SJCRH30 (cell line): ENCODE measurements around the gene CA7. TPM values are rescaled to one million over a fixed set of nuclear protein-coding genes. Genes with fewer than 3 reads are reported as not detected.
A peak's percentile ranks its signal among the peaks of the same experiment; 100 is the strongest.

Experiments used
- DNase-seq, 2 experiments: peaks; one replicate each; pipeline ENCODE4 v3.0.0-alpha.2; 2015 to 2020
- H3K27ac ChIP-seq: fragments of 250-450 bp; sonication (Bioruptor Pico); 2 replicates; pipeline ENCODE4 v1.5.1; 2020; ENCODE audit warnings: mild to moderate bottlenecking, moderate library complexity
- H3K27me3 ChIP-seq: fragments of 250-450 bp; sonication (Bioruptor Pico); 2 replicates; pipeline ENCODE4 v1.5.1; 2020; ENCODE audit warnings: mild to moderate bottlenecking, moderate library complexity
- H3K36me3 ChIP-seq: fragments of 250-450 bp; sonication (Bioruptor Pico); 2 replicates; pipeline ENCODE4 v1.5.1; 2020; ENCODE audit warnings: mild to moderate bottlenecking, moderate library complexity
- H3K4me1 ChIP-seq: fragments of 250-450 bp; sonication (Bioruptor Pico); 2 replicates; pipeline ENCODE4 v1.5.1; 2020; ENCODE audit warnings: mild to moderate bottlenecking, moderate library complexity
- H3K4me3 ChIP-seq: fragments of 250-450 bp; sonication (Bioruptor Pico); 2 replicates; pipeline ENCODE4 v1.5.1; 2020; ENCODE audit warnings: mild to moderate bottlenecking, moderate library complexity
- H3K9me3 ChIP-seq: fragments of 250-450 bp; sonication (Bioruptor Pico); replicated peaks from 2 replicates; pipeline ENCODE4 v1.5.1; 2020; ENCODE audit warnings: mild to moderate bottlenecking, moderate library complexity
- total RNA-seq: library from RNA; depleted of rRNA; stranded (reverse); fragments of >200 nt; shearing (Covaris generic); gene quantifications from 2 replicates; pipeline ENCODE4 v1.2.3, GENCODE V29; 2014

The CA7 gene
- total RNA-seq, 1 experiment from 2014 or later: not detected

DNA sequence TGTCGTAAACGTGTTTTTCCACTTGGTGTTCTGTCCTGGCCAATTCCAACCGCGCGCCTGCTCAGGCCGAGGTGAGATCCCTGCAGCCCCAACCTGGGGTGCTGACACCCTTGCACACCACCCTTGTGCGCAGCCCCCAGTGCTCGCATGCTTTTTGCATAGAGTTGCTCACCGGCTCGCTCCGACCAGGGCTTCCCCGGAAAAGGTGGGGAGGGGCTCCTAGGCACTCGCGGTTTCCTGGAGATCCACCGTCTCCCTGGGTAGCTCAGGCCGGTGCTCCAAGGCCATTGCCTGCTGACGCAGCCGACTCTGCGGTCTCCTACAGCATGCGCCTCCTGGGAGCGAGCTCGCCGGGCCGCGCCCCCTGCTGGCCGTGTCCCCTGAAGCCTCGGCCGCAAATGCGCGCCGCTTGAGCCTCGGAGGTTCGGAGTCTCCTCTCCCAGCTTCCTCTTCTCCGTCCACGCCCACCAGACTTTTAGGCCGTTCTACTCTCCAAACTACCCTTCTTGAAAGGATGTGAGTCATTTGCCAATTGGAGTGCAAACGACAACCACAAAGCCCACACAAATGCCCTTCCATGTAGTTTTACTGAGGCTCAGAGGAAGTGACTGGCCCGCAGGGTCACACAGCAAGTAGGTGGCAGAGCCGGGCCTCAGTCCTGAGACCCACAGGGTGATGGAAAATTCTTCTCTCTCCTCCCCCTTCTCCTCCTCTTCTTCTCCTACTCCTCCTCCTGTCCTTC is 28.9 kb downstream of the CA7 start:
- peak; percentile 93 to 94 for DNase-seq
- H3K9me3 ChIP-seq: no peaks in the 10 kb centered on the region
- H3K27ac ChIP-seq: no peak overlapping the region
- no peaks in the 10 kb centered on the region for H3K27me3 ChIP-seq
- no peaks in the 10 kb centered on the region for H3K36me3 ChIP-seq
- peaks cover 20% of the 10 kb centered on the region for H3K4me1 ChIP-seq
- H3K4me3 ChIP-seq: peak overlapping the region; percentile 28

DNA sequence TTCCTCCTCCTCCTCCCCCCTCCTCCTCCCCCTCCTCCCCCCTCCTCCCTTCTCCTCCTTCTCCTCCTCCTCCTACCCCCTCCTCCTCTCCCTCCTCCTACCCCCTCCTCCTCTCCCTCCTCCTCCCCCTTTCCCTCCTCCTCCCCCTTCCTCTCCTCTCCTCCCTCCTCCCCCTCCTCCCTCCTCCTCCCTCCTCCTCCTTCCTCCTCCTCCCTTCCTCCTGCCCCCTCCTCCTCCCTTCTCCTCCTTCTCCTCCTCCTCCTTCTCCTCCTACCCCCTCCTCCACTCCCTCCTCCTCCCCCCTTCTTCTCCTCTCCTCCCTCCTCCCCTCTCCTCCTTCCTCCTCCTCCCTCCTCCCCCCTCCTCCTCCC is 29.5 kb downstream of the CA7 start:
- DNase-seq: no peak
- H3K27ac ChIP-seq: no peak overlapping the region

DNA sequence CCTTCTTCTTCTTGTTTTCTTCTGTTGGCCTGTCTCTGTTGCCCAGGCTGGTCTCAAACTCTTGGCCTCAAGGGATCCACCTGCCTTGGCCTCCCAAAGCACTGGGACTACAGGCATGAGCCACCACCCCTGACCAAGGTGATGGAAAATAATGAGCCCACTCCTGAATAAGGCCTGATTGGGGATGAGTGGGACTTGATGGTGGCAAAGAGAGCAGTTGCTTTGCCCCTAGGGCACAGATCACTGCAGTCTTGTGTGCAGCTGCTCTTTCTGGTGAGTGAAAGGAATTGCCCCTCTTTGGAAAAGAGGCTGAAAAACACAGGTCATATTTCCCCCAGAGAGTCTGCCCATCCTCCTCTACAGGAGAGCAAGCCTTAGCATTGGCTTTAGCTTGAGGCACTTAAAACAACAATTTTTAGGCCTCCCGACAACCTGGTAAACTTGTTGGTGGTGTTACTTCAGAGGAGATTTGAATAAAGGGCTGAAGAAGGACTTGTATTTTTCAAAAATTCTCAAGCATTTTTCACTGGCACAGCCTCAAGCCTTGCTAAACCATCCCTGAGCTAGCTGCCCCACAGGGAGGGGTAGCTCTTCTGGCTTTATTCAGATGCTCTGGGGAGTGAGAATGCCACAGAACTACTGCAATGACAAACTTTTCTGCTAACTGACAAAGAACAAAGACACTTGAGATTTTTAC is 30.0 kb downstream of the CA7 start:
- peaks cover 26% of the 10 kb centered on the region for H3K4me1 ChIP-seq
- no peaks in the 10 kb centered on the region for H3K9me3 ChIP-seq
- no peaks in the 10 kb centered on the region for H3K27me3 ChIP-seq
- H3K4me3 ChIP-seq: peak overlapping the region; percentile 9
- peak; percentile 87 to 94 for DNase-seq
- H3K27ac ChIP-seq: peak overlapping the region; percentile 44
- no peaks in the 10 kb centered on the region for H3K36me3 ChIP-seq

More for the DNA sequence above, 29.5 kb downstream of the CA7 start:
- H3K4me1 ChIP-seq: peaks cover 26% of the 10 kb centered on the region
- H3K27me3 ChIP-seq: no peaks in the 10 kb centered on the region
- H3K36me3 ChIP-seq: no peaks in the 10 kb centered on the region
- H3K9me3 ChIP-seq: no peaks in the 10 kb centered on the region
- H3K4me3 ChIP-seq: no peak overlapping the region

DNA sequence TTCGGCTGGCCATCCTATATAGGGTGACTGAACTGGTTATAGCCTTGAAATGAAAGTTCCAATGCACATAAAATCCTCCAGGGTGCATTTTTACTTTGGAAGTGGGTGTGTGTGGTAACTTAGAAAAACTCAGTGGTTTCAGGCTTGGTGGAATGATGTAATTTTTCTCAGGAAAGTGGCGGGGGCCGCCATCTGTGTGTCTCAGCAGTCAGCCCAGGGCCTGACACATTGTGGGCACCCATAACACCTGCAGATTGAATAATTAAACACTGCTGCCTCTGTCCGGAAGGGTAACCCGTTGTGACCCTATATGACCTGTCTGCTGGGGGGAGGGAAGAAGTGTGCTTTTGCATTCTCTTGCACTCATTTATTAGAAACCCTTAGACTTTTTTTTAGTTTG is 33.9 kb downstream of the CA7 start:
- no peaks in the 10 kb centered on the region for H3K9me3 ChIP-seq
- peak; percentile 44 to 52 for DNase-seq

DNA sequence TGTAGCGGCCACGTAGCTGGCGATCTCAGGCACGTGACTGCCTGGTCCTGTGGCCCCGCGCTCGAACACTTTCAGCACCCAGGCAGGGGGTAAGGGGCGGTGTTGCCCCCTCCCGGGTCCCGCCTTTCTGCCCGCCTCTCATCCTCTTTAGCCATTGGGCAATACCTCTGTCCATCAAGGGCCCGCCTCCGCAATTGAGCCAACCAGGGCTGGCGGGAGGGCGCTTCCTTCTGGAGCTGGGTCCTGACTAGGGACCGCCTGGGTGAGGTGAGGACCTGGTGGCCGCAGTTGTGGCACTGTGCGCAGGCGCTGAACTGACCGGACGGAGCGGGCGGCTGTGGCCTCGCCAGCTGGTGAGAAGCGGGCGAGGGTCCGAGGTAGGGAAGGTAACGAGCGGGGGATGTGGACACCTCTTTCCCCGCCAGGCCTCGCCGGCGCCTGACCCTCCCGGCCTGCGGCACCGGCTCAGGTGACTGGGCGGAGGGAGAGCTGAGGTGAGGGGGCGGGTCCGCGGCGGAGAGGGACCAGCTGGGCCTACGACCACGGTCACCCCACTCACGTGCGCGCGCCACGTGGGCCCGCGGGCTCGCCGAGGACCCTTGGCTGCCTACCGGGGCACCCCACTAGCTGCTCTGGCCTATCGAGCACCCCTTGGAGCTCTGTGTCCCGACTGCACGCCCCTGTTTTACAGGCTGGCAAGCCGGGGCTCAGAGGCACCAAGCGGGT is 36.2 kb downstream of the CA7 start, which contains the start of gene PDP2:
PDP2 (plus strand) TSS at position 228 of the 726 bp plus-strand sequence. CDS start 3,770 bp downstream, outside the sequence.
- peaks cover 9% of the 10 kb centered on the region for H3K36me3 ChIP-seq
- H3K27ac ChIP-seq: peak within 1 kb of the TSS; percentile 7
- H3K9me3 ChIP-seq: no peaks in the 10 kb centered on the region
- peak within 1 kb of the TSS; percentile 69 for H3K4me3 ChIP-seq
- no peaks in the 10 kb centered on the region for H3K27me3 ChIP-seq
- peak; percentile 99 for DNase-seq
- peaks cover 20% of the 10 kb centered on the region for H3K4me1 ChIP-seq

More for the DNA sequence above, 33.9 kb downstream of the CA7 start:
- peaks cover 32% of the 10 kb centered on the region for H3K4me1 ChIP-seq
- peak overlapping the region; percentile 22; the same call in 1 of the 2 replicates for H3K27ac ChIP-seq
- no peaks in the 10 kb centered on the region for H3K36me3 ChIP-seq
- H3K4me3 ChIP-seq: no peak overlapping the region
- no peaks in the 10 kb centered on the region for H3K27me3 ChIP-seq

DNA sequence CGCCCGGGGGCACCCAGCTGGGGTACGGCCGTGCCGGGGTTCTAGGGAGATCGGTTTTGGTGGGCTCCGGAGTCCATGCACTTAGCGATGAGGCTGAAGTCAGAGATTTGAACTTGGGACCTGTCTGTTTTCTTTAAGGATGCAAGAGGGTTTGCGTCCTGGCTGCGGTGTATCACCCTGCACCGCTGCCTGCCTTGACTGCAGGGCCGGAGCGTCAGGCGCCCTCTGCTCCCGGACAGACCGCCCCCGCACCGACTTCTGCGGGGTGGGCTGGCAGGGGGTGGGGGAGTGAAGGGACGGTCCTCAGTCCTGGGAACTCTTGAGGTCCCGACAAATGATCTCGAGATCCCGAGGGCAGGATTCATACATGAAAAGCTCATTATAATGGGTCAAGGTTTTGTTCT is 36.8 kb downstream of the CA7 start:
- peak overlapping the region; percentile 7; the same call in 1 of the 2 replicates for H3K27ac ChIP-seq
- peaks cover 13% of the 10 kb centered on the region for H3K36me3 ChIP-seq
- DNase-seq: no peak
- no peaks in the 10 kb centered on the region for H3K27me3 ChIP-seq
- no peaks in the 10 kb centered on the region for H3K9me3 ChIP-seq
- peaks cover 16% of the 10 kb centered on the region for H3K4me1 ChIP-seq
- H3K4me3 ChIP-seq: peak overlapping the region; percentile 69

DNA sequence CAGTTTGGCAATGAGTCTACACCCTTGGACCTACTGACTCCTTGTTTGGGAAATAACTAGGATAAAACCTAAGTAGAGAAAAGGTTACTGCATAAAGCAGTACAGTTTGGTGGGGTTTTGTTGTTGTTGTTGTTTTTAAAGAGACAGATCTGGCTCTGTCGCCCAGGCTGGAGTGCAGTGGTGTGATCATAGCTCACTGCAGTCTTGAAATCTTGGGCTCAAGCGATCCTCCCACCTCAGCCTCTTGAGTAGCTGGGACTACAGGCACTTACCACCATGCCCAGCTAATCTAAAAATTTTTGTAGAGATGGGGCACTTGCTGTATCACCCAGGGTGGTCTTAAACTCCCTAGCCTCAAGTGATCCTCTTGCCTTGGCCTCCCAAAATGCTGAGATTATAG is 37.3 kb downstream of the CA7 start:
- peaks cover 16% of the 10 kb centered on the region for H3K4me1 ChIP-seq
- H3K4me3 ChIP-seq: peak overlapping the region; percentile 69

DNA sequence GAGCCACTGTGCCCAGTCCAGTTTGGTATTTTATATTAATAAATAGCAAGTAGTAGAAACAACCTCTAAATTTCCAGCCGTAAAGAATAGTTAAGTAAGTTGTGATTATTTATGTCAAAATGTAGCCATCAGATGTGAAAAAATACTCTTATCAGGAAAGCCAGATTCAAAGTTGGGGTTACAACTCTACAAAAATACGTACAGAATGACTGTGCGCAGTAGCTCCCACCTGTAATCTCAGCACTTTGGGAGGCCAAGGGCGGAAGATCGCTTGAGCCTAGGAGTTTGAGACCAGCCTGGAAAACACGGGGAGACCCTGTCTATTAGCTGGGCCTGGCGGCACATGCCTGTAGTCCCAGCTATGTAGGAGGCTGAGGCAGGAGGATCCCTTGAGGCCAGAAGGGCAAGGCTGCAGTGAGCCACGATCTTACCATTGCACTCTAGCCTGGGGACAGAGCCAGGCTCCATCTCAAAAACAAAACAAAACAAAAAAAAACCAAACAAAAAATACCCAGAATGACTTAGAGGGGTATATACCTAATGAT is 37.8 kb downstream of the CA7 start:
- no peak overlapping the region for H3K4me3 ChIP-seq
- peaks cover 16% of the 10 kb centered on the region for H3K36me3 ChIP-seq
- DNase-seq: no peak
- H3K27me3 ChIP-seq: no peaks in the 10 kb centered on the region
- H3K27ac ChIP-seq: no peak overlapping the region
- peaks cover 16% of the 10 kb centered on the region for H3K4me1 ChIP-seq
- H3K9me3 ChIP-seq: no peaks in the 10 kb centered on the region

More for the DNA sequence above, 37.3 kb downstream of the CA7 start:
- Histone ChIP-seq H3K27me3 (no peaks in the 10 kb centered on the region), H3K27ac (no peak overlapping the region), H3K9me3 (no peaks in the 10 kb centered on the region), H3K36me3 (peaks cover 16% of the 10 kb centered on the region)
- no peak for DNase-seq

DNA sequence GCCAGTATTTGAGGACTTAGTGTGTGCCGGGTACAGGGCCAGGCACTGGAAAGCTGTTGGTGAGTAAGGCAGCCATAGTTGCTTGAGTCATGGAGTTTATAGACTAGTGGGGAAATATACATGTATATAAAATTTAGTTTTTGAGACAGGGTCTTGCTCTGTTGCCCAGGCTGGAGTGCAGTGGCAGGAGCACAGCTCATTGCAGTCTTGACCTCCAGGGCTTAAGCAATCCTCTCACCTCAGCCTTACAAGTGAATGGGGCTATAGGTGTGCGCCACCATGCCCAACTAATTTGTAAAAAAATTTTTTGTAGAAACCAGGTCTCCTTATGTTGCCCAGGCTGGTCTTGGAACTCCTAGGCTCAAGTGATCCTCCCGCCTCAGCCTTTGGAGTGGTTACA is 38.5 kb downstream of the CA7 start:
- peaks cover 16% of the 10 kb centered on the region for H3K4me1 ChIP-seq
- H3K27ac ChIP-seq: no peak overlapping the region

DNA sequence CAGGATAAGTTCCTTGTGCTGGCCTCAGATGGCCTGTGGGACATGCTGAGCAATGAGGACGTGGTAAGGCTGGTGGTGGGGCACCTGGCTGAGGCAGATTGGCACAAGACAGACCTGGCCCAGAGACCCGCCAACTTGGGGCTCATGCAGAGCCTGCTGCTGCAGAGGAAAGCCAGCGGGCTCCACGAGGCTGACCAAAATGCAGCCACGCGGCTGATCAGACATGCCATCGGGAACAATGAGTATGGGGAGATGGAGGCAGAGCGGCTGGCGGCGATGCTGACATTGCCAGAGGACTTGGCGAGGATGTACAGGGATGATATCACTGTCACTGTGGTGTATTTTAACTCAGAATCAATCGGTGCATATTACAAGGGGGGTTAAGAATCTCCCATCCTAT is 41.3 kb downstream of the CA7 start:
- no peak for DNase-seq
- no peak overlapping the region for H3K4me3 ChIP-seq
- peaks cover 20% of the 10 kb centered on the region for H3K36me3 ChIP-seq
- H3K4me1 ChIP-seq: no peaks in the 10 kb centered on the region
- no peaks in the 10 kb centered on the region for H3K9me3 ChIP-seq
- H3K27ac ChIP-seq: no peak overlapping the region
- H3K27me3 ChIP-seq: no peaks in the 10 kb centered on the region

More for the DNA sequence above, 38.5 kb downstream of the CA7 start:
- no peak for DNase-seq
- Histone ChIP-seq H3K36me3 (peaks cover 20% of the 10 kb centered on the region), H3K4me3 (no peak overlapping the region), H3K27me3 (no peaks in the 10 kb centered on the region), H3K9me3 (no peaks in the 10 kb centered on the region)

DNA sequence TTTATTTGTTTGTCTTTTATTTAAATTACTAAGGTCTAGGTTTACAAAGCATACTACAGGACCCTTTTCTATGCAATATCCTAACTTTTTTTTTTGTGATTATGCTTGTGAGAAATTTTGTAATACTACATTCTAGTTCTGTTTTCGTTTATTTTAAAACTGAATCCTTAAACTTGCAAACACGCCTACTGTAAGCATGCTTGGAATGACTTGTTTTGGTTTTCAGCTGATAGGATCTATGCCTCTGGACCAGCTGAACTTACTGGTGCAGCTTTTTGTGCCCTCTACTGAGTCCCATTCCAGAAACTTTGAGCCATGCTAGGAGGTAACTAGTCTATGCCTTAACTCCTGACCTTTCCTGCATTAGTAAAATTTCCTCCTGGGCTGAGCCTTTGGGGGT is 42.1 kb downstream of the CA7 start:
- no peaks in the 10 kb centered on the region for H3K9me3 ChIP-seq
- no peak overlapping the region for H3K4me3 ChIP-seq
- DNase-seq: no peak
- no peak overlapping the region for H3K27ac ChIP-seq
- no peaks in the 10 kb centered on the region for H3K27me3 ChIP-seq
- H3K36me3 ChIP-seq: peaks cover 20% of the 10 kb centered on the region
- H3K4me1 ChIP-seq: no peaks in the 10 kb centered on the region

DNA sequence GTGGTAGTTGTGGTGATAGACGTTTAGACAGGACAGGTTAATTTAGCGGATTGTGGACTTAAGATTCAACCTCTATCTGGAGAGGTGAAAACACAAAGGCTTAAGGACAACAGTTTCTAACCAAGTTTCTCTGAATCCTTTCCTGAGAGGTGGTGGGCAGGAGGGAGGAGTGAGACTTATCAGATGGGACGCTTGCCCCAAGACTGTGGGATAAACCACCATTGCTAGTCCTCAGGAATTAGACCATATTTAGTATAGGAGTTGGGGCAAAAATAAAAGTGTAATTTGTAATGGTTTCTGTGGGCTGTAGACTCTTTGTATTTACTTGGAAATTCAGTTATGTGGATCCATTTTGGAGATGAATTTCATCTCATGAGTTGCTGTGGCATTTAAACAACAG is 42.7 kb downstream of the CA7 start:
- Histone ChIP-seq H3K27me3 (no peaks in the 10 kb centered on the region), H3K36me3 (peaks cover 20% of the 10 kb centered on the region), H3K9me3 (no peaks in the 10 kb centered on the region), H3K4me1 (no peaks in the 10 kb centered on the region), H3K27ac (no peak overlapping the region), H3K4me3 (no peak overlapping the region)
- DNase-seq: no peak

DNA sequence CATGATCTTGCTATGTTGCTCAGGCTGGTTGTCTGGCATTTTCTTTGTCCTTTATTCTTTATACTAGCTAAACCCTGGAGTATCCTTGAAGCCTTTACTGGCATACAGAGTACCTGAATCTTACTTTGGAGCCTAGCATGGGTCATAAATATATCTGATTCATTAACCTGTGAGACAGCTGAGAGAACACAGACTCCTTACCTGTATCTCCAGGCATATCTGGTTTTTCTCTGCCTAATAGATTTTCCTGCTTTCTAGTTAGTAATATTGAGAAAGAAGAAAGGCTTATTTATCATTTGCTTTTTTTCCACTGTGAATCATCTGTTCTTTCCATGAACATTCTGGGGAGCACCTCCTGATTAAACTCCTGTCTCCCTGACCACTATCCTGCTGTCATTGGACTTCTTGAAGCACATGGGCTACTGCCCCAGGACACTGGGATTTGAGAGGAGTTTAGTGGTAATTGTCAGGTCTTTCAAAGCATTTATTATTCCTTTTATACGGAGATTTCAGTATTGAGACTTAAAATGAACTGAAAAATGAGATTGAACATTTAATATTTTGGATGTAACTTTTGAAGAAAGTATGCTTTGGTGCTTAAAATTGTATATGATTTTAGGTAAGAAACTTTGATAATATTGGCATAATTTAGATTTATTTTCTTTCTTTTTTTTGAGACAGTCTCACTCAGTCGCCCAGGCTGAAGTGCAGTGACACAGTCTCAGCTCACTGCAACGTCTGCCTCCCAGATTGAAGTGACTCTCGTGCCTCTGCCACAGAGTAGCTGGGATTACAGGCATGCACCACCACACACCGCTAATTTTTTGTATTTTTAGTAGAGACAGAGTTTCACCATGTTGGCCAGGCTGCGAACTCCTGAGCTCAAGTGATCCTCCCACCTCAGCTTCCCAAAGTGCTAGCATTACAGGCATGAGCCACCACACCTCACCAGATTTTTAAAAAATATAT is 44.7 kb downstream of the CA7 start:
- Histone ChIP-seq H3K36me3 (peaks cover 20% of the 10 kb centered on the region), H3K27ac (no peak overlapping the region), H3K4me1 (no peaks in the 10 kb centered on the region), H3K9me3 (no peaks in the 10 kb centered on the region), H3K4me3 (no peak overlapping the region), H3K27me3 (no peaks in the 10 kb centered on the region)
- no peak for DNase-seq

DNA sequence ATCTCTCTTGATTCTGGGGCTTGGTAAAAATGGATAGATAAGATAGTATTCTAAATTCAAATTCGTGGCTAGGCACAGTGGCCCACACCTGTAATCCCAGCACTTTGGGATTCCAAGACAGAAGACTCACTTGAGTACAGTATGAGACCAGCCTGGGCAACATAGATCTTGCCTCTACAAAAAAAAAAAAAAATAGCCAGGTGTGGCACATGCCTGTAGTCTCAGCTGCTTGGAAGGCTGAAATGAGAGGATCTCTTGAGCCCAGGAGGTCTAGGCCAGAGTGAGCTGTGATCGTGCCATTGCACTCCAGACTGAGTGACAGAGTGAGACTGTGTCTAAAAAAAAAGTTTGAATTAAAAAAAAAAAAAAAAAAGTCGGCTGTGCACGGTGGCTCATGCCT is 45.4 kb downstream of the CA7 start:
- Histone ChIP-seq H3K36me3 (peaks cover 15% of the 10 kb centered on the region), H3K4me3 (no peak overlapping the region), H3K27me3 (no peaks in the 10 kb centered on the region), H3K4me1 (no peaks in the 10 kb centered on the region), H3K27ac (no peak overlapping the region), H3K9me3 (no peaks in the 10 kb centered on the region)
- no peak for DNase-seq
